OCI-LY7 (cell line): ENCODE data around the gene EMC9. TPM values are rescaled to one million over a fixed set of nuclear protein-coding genes. Genes with fewer than 3 reads are reported as not detected.

Experiments
- BruUV-seq: library from RNA; stranded (reverse); fragments of 400-500 nt; replicated peaks from 2 replicates; lab custom pipeline; 2021; lab: Mats Ljungman, UMichigan
- CTCF ChIA-PET: fragments of 300-600 bp; sonication (Branson Sonifier 250); formaldehyde crosslinking; loops from one replicate; lab custom pipeline; 2022; ENCODE audit warnings: antibody characterized with exemption; ENCODE audit not compliant: unreplicated experiment; lab: Charles Lee
- POLR2A ChIA-PET: fragments of 300-600 bp; sonication (Branson Sonifier 250); formaldehyde crosslinking; loops from one replicate; lab custom pipeline; 2022; ENCODE audit warnings: antibody characterized with exemption; lab: Charles Lee
- DNase-seq: peaks from one replicate; pipeline ENCODE4 v3.0.0-alpha.2; 2015; ENCODE audit warnings: low spot score
- H2AFZ ChIP-seq: fragments of 200-600 bp; sonication (generic), shearing (Covaris generic); 2 replicates; pipeline ENCODE4 v1.6.1; 2014; ENCODE audit warnings: mild to moderate bottlenecking, antibody characterized with exemption, low read length, moderate library complexity
- H3K27ac ChIP-seq: fragments of 200-600 bp; sonication (generic); 2 replicates; pipeline ENCODE4 v1.5.1; 2014; ENCODE audit warnings: mixed run types, low read depth, mild to moderate bottlenecking, moderate library complexity, low read length, inconsistent platforms; ENCODE audit not compliant: poor library complexity, severe bottlenecking
- H3K36me3 ChIP-seq: fragments of 200-600 bp; sonication (generic); 2 replicates; pipeline ENCODE4 v1.6.1; 2014; ENCODE audit warnings: mild to moderate bottlenecking, antibody characterized with exemption, low read length, moderate library complexity, mixed read lengths; ENCODE audit not compliant: insufficient read depth
- H3K4me1 ChIP-seq: fragments of 200-600 bp; sonication (generic); 2 replicates; pipeline ENCODE4 v1.5.1; 2014; ENCODE audit warnings: mild to moderate bottlenecking, low read length; ENCODE audit not compliant: insufficient read depth, poor library complexity, severe bottlenecking
- H3K4me2 ChIP-seq: fragments of 200-600 bp; sonication (generic); 2 replicates; pipeline ENCODE4 v1.6.1; 2014; ENCODE audit warnings: mild to moderate bottlenecking, low read length
- H3K4me3 ChIP-seq: fragments of 200-600 bp; sonication (generic); 2 replicates; pipeline ENCODE4 v1.5.1; 2014; ENCODE audit warnings: mild to moderate bottlenecking, low read depth, low read length; ENCODE audit not compliant: poor library complexity, severe bottlenecking
- H3K79me2 ChIP-seq: fragments of 200-600 bp; sonication (generic); 2 replicates; pipeline ENCODE4 v1.6.1; 2016; ENCODE audit warnings: low read depth, mild to moderate bottlenecking, low read length, moderate library complexity, mixed read lengths; ENCODE audit not compliant: insufficient read depth
- H3K9me2 ChIP-seq: fragments of 200-600 bp; sonication (generic); 2 replicates; pipeline ENCODE4 v1.6.1; 2016; ENCODE audit warnings: mild to moderate bottlenecking, low read length, mixed read lengths; ENCODE audit not compliant: insufficient read depth
- H3K9me3 ChIP-seq: fragments of 200-600 bp; sonication (generic); 2 replicates; pipeline ENCODE4 v1.6.1; 2014; ENCODE audit warnings: mild to moderate bottlenecking, mixed run types, low read length, mixed read lengths
- H4K20me1 ChIP-seq: fragments of 200-600 bp; sonication (generic); 2 replicates; pipeline ENCODE4 v1.6.1; 2014; ENCODE audit warnings: mild to moderate bottlenecking, antibody characterized with exemption, low read length, moderate library complexity, mixed read lengths; ENCODE audit not compliant: insufficient read depth
- EZH2phosphoT487 ChIP-seq: fragments of 200-600 bp; sonication (generic); IDR thresholded peaks from 2 replicates; pipeline ENCODE4 v1.6.1; 2018; ENCODE audit warnings: low read depth, borderline replicate concordance, mild to moderate bottlenecking, mixed run types, antibody characterized with exemption, low read length, moderate library complexity, mixed read lengths
- intact Hi-C: fragments of 100-400 bp; cut with micrococcal nuclease; formaldehyde crosslinking; loops from one replicate; pipeline ENCODE4 v1.10.0; 2022; ENCODE audit not compliant: unreplicated experiment
- total RNA-seq, 2 experiments: library from RNA; depleted of rRNA in 1 of 2; stranded (reverse); fragments of >200 nt in 1 of 2; shearing (Covaris generic) in 1 of 2; gene quantifications; 2 replicates each; pipeline ENCODE4 v1.2.3, GENCODE V29; 2014 to 2022
- TF ChIP-seq, protein P1 (sequence below): fragments of 200-600 bp; sonication (generic); conservative IDR thresholded peaks from 2 replicates; pipeline ENCODE4 v1.5.1; 2014; ENCODE audit warnings: mild to moderate bottlenecking, antibody characterized with exemption, low read length, moderate library complexity, mixed read lengths

The EMC9 gene
- total RNA-seq, 2 experiments from 2014 or later: 72.0 to 74.8 TPM

- CTCF ChIA-PET: no interaction called here
- intact Hi-C loops: loop anchor here (2.0 kb wide), 3 partner anchors 28 to 54 kb away; partner anchors contain the start of genes EMC9, IRF9 and TINF2
Observed at GRCh38 chr14:24188251-24189058, 47.1 kb upstream of the EMC9 start, which contains the start of gene IPO4. IPO4 (minus strand) TSS chr14:24188816; CDS start chr14:24188787, 29 bp downstream.

DNA sequence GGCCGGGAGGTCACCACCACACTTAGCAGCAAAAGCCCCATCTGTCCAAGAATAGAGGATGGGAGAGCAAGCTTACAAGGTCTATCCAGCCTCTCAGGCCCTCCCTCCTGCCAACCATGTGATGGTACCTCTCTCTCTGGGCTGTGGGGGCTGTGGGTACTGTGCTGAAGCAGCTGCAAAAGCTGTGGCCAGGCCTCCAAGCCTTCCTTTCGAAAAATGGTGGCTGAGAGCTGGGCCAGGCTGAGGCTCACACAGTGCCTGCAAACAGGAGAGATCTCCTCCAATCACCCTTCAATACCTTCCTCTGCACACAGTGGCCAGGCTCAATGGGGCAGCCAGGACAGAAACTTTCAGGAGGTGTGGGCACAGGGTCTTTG, 46.1 kb upstream of the EMC9 start:
- Histone ChIP-seq H3K4me3 (peak overlapping the region; percentile 85), H3K4me1 (peaks cover 16% of the 10 kb centered on the region), H2AFZ (no peak overlapping the region), H3K36me3 (peaks cover 61% of the 10 kb centered on the region), H3K9me2 (no peaks in the 10 kb centered on the region), H3K4me2 (peak overlapping the region; percentile 93), H4K20me1 (no peaks in the 10 kb centered on the region), H3K79me2 (peaks cover 11% of the 10 kb centered on the region; the same call in 1 of the 2 replicates), H3K27ac (no peak overlapping the region), H3K9me3 (no peaks in the 10 kb centered on the region)
- DNase-seq: no peak
- intact Hi-C loops: no loop called here
- ChIA-PET POLR2A (no interaction called here), CTCF (no interaction called here)
- TF ChIP-seq, protein P1, sequence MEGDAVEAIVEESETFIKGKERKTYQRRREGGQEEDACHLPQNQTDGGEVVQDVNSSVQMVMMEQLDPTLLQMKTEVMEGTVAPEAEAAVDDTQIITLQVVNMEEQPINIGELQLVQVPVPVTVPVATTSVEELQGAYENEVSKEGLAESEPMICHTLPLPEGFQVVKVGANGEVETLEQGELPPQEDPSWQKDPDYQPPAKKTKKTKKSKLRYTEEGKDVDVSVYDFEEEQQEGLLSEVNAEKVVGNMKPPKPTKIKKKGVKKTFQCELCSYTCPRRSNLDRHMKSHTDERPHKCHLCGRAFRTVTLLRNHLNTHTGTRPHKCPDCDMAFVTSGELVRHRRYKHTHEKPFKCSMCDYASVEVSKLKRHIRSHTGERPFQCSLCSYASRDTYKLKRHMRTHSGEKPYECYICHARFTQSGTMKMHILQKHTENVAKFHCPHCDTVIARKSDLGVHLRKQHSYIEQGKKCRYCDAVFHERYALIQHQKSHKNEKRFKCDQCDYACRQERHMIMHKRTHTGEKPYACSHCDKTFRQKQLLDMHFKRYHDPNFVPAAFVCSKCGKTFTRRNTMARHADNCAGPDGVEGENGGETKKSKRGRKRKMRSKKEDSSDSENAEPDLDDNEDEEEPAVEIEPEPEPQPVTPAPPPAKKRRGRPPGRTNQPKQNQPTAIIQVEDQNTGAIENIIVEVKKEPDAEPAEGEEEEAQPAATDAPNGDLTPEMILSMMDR: no peak
- no peak for TF ChIP-seq EZH2phosphoT487
- no TSS peak for BruUV-seq

More at GRCh38 chr14:24188251-24189058, 47.1 kb upstream of the EMC9 start, which contains the start of gene IPO4:
- no TSS peak for BruUV-seq
- Histone ChIP-seq H3K4me1 (peaks cover 16% of the 10 kb centered on the region), H2AFZ (peak within 1 kb of the TSS; percentile 19; the same call in 1 of the 2 replicates), H3K9me3 (no peaks in the 10 kb centered on the region), H3K9me2 (no peaks in the 10 kb centered on the region), H4K20me1 (no peaks in the 10 kb centered on the region), H3K4me2 (peak within 1 kb of the TSS; percentile 93), H3K79me2 (peaks cover 11% of the 10 kb centered on the region; the same call in 1 of the 2 replicates), H3K4me3 (peak within 1 kb of the TSS; percentile 85), H3K27ac (peak within 1 kb of the TSS; percentile 26), H3K36me3 (peaks cover 58% of the 10 kb centered on the region)
- POLR2A ChIA-PET: interaction anchor here (0.6 to 0.8 kb wide), 2 partner anchors 27 to 41 kb away, joined by 3 read pairs; partner anchors contain the start of genes IRF9 and RNF31
- TF ChIP-seq, protein P1: no peak
- TF ChIP-seq EZH2phosphoT487: no peak
- peak; percentile 97 for DNase-seq
